HepG2 (cell line): ENCODE measurements around the gene GPLD1. TPM values are rescaled to one million over a fixed set of nuclear protein-coding genes. Genes with fewer than 3 reads are reported as not detected.

ENCODE experiments used
- ATF7-NPFF ChIP-seq: sonication (generic); formaldehyde crosslinking; IDR thresholded peaks from 2 replicates; pipeline ENCODE4 v1.8.1; 2023; ENCODE audit warnings: mild to moderate bottlenecking, low read depth, missing genetic modification reagents, moderate library complexity
- CCDC6 ChIP-seq: sonication (generic); formaldehyde crosslinking; IDR thresholded peaks from 2 replicates; pipeline ENCODE4 v1.8.1; 2022; ENCODE audit warnings: mild to moderate bottlenecking, missing genetic modification reagents, moderate library complexity
- FOSL1 ChIP-seq: sonication (generic); formaldehyde crosslinking; IDR thresholded peaks from 2 replicates; pipeline ENCODE4 v1.9.0; 2021; ENCODE audit warnings: missing genetic modification reagents, borderline replicate concordance
- FOSL2 ChIP-seq: sonication (generic); formaldehyde crosslinking; IDR thresholded peaks from 2 replicates; pipeline ENCODE4 v1.4.0; 2020; ENCODE audit warnings: missing genetic modification reagents
- GFI1 ChIP-seq: sonication (generic); formaldehyde crosslinking; IDR thresholded peaks from 2 replicates; pipeline ENCODE4 v1.5.0; 2020; ENCODE audit warnings: missing genetic modification reagents, mild to moderate bottlenecking, borderline replicate concordance
- MTF2 ChIP-seq: sonication (generic); formaldehyde crosslinking; IDR thresholded peaks from 2 replicates; pipeline ENCODE4 v1.5.0; 2020; ENCODE audit warnings: missing genetic modification reagents, borderline replicate concordance
- RERE ChIP-seq: IDR thresholded peaks from 2 replicates; pipeline ENCODE4 v1.6.1; 2016; ENCODE audit warnings: low read depth, missing genetic modification reagents, missing compliant biosample characterization
- SP1 ChIP-seq, 2 experiments: fragments of 450-650 bp in 1 of 2; sonication (generic) in 1 of 2; formaldehyde crosslinking in 1 of 2; IDR thresholded peaks; 2 replicates each; pipeline versions ENCODE4 v1.4.0 to v1.6.1; 2016 to 2020; ENCODE audit warnings: missing genetic modification reagents in 1 of 2
- SRF ChIP-seq: IDR thresholded peaks from 2 replicates; pipeline ENCODE4 v1.6.1; 2011; ENCODE audit warnings: mild to moderate bottlenecking, low read depth, low read length, moderate library complexity
- THAP8 ChIP-seq: sonication (generic); formaldehyde crosslinking; IDR thresholded peaks from 2 replicates; pipeline ENCODE4 v1.5.1; 2020; ENCODE audit warnings: missing genetic modification reagents, mild to moderate bottlenecking, borderline replicate concordance
- TRIM24 ChIP-seq: sonication (generic); formaldehyde crosslinking; IDR thresholded peaks from 2 replicates; pipeline ENCODE4 v1.8.0; 2022; ENCODE audit warnings: mild to moderate bottlenecking, missing genetic modification reagents
- ZBTB33 ChIP-seq: sonication (generic); formaldehyde crosslinking; IDR thresholded peaks from 2 replicates; pipeline ENCODE4 v1.4.0; 2020; ENCODE audit warnings: missing genetic modification reagents
- ZBTB49 ChIP-seq: sonication (generic); formaldehyde crosslinking; IDR thresholded peaks from 2 replicates; pipeline ENCODE4 v1.4.0; 2020; ENCODE audit warnings: missing genetic modification reagents, borderline replicate concordance
- ZNF121 ChIP-seq: sonication (generic); formaldehyde crosslinking; IDR thresholded peaks from 2 replicates; pipeline ENCODE4 v1.5.0; 2020; ENCODE audit warnings: mild to moderate bottlenecking, missing genetic modification reagents
- ZNF263 ChIP-seq: sonication (generic); formaldehyde crosslinking; IDR thresholded peaks from 2 replicates; pipeline ENCODE4 v1.4.0; 2020; ENCODE audit warnings: missing genetic modification reagents
- ZNF282 ChIP-seq: fragments of 450-650 bp; IDR thresholded peaks from 2 replicates; pipeline ENCODE4 v1.6.1; 2018; ENCODE audit not compliant: partially characterized antibody
- ZNF766 ChIP-seq: sonication (generic); formaldehyde crosslinking; IDR thresholded peaks from 2 replicates; pipeline ENCODE4 v1.5.0; 2020; ENCODE audit warnings: missing genetic modification reagents, borderline replicate concordance
- ZNF780A ChIP-seq: sonication (generic); formaldehyde crosslinking; IDR thresholded peaks from 2 replicates; pipeline ENCODE4 v1.8.0; 2022; ENCODE audit warnings: mild to moderate bottlenecking, missing genetic modification reagents, moderate library complexity
- polyA plus RNA-seq, 8 experiments: library from polyadenylated mRNA; depleted of rRNA in 3 of 8; stranded (reverse) in 7 of 8; unstranded in 1 of 8; fragments of >200 nt; fragmentation: Illumina TruSeq in 4 of 8; extraction: Trizol in 4 of 8; gene quantifications; 2 replicates each; pipeline versions ENCODE4 v1.2.1 to v1.2.3, GENCODE V29; 2011 to 2016; ENCODE audit warnings: low read depth in 4 of 8, missing spikeins in 1 of 8, mixed read lengths in 1 of 8; ENCODE audit not compliant: insufficient read depth in 1 of 8
- total RNA-seq, 5 experiments: library from RNA; depleted of rRNA; stranded (reverse); fragments of >200 nt; fragmentation: Illumina TruSeq; extraction: Trizol; gene quantifications; 2 replicates each; pipeline ENCODE4 v1.2.3, GENCODE V29; 2016; ENCODE audit warnings: low read depth in 1 of 5

GPLD1 gene
- total and polyA plus RNA-seq, 2 of the 13 experiments (the other 11 are each of a cell fraction or from before 2014, with no cell fraction given), result 6.2 to 7.6 TPM

- TF ChIP-seq ZNF282 (no peak), MTF2 (CRISPR knock-in tag) (no peak), CCDC6 (CRISPR knock-in tag) (no peak), SP1 (IDR thresholded peaks at IDR 0.05) (no peak), SP1 (CRISPR knock-in tag; IDR thresholded peaks at IDR 0.05) (0 out of 2 replicates have a peak, but pooled peaks have one; percentile 42), TRIM24 (CRISPR knock-in tag) (no peak), ZNF766 (CRISPR knock-in tag) (no peak), ZNF780A (CRISPR knock-in tag) (no peak), ZNF121 (CRISPR knock-in tag) (peak; percentile 24; the same call in 1 of the 2 replicates), FOSL1 (CRISPR knock-in tag) (no peak), GFI1 (CRISPR knock-in tag) (peak; percentile 79), RERE (CRISPR knock-in tag) (no peak; the same call in 1 of the 2 replicates), ZBTB49 (CRISPR knock-in tag) (no peak), SRF (no peak), ZBTB33 (CRISPR knock-in tag) (no peak), THAP8 (CRISPR knock-in tag) (no peak), ATF7-NPFF (CRISPR knock-in tag) (no peak), FOSL2 (peak; percentile 56), ZNF263 (CRISPR knock-in tag) (no peak)
Measured at GRCh38 chr6:24504649-24505586, 15.5 kb upstream of the GPLD1 start (continued).
